ENCODE measurements around the gene PLCL1.
"Not testable (repeated sequence)": the region's sequence is repeated elsewhere in the genome, so short reads cannot be mapped to it uniquely, and the experiment has no call there.

The PLCL1 gene

GRCh38 chr2:198178766-198179165, 374.4 kb downstream of the PLCL1 start:
- no peaks in the 10 kb centered on the region for H3K4me1 ChIP-seq (ENCODE audit: control insufficient read depth in 5 of 5, insufficient read depth in 5 of 5, low read length in 5 of 5)
- H3K27ac ChIP-seq (ENCODE audit: low read depth, low read length) = no peak overlapping the region
- H3K36me3 ChIP-seq (ENCODE audit: control insufficient read depth in 5 of 5, insufficient read depth in 5 of 5, low read length in 5 of 5) = no peaks in the 10 kb centered on the region
- H3K4me3 ChIP-seq (ENCODE audit: low read depth in 1 of 5, low read length in 5 of 5) = no peak overlapping the region
- H3K9ac ChIP-seq (ENCODE audit: low read length in 5 of 5) = no peak overlapping the region
- peaks cover 0 to 8% (median 3%) of the 10 kb centered on the region in 5 donors for H3K9me3 ChIP-seq (ENCODE audit: control insufficient read depth in 5 of 5, low read length in 5 of 5)
- no peaks in the 10 kb centered on the region for H3K27me3 ChIP-seq (ENCODE audit: control insufficient read depth in 5 of 5, insufficient read depth in 4 of 5, low read length in 5 of 5)

- Histone ChIP-seq H3K36me3 (ENCODE audit: control insufficient read depth in 5 of 5, insufficient read depth in 5 of 5, low read length in 5 of 5) (no peaks in the 10 kb centered on the region), H3K9ac (ENCODE audit: low read length in 5 of 5) (no peak overlapping the region), H3K9me3 (ENCODE audit: control insufficient read depth in 5 of 5, low read length in 5 of 5) (peaks cover 0 to 2% (median 0%) of the 10 kb centered on the region in 5 donors), H3K27me3 (ENCODE audit: control insufficient read depth in 5 of 5, insufficient read depth in 4 of 5, low read length in 5 of 5) (no peaks in the 10 kb centered on the region), H3K27ac (ENCODE audit: low read depth, low read length) (no peak overlapping the region), H3K4me1 (ENCODE audit: control insufficient read depth in 5 of 5, insufficient read depth in 5 of 5, low read length in 5 of 5) (no peaks in the 10 kb centered on the region), H3K4me3 (ENCODE audit: low read depth in 1 of 5, low read length in 5 of 5) (no peak overlapping the region)
Observed at GRCh38 chr2:198186257-198186656, 381.9 kb downstream of the PLCL1 start.

GRCh38 chr2:198187841-198188240, 383.4 kb downstream of the PLCL1 start:
- H3K27ac ChIP-seq (ENCODE audit: low read depth, low read length) = no peak overlapping the region
- no peaks in the 10 kb centered on the region for H3K36me3 ChIP-seq (ENCODE audit: control insufficient read depth in 5 of 5, insufficient read depth in 5 of 5, low read length in 5 of 5)
- no peaks in the 10 kb centered on the region for H3K27me3 ChIP-seq (ENCODE audit: control insufficient read depth in 5 of 5, insufficient read depth in 4 of 5, low read length in 5 of 5)
- H3K9ac ChIP-seq (ENCODE audit: low read length in 5 of 5) = no peak overlapping the region
- peaks cover 0 to 4% (median 2%) of the 10 kb centered on the region in 5 donors for H3K4me1 ChIP-seq (ENCODE audit: control insufficient read depth in 5 of 5, insufficient read depth in 5 of 5, low read length in 5 of 5)
- H3K9me3 ChIP-seq (ENCODE audit: control insufficient read depth in 5 of 5, low read length in 5 of 5) = peaks cover 0 to 2% (median 0%) of the 10 kb centered on the region in 5 donors
- no peak overlapping the region for H3K4me3 ChIP-seq (ENCODE audit: low read depth in 1 of 5, low read length in 5 of 5)

GRCh38 chr2:198188982-198189381, 384.6 kb downstream of the PLCL1 start:
- Histone ChIP-seq H3K27me3 (ENCODE audit: control insufficient read depth in 5 of 5, insufficient read depth in 4 of 5, low read length in 5 of 5) (no peaks in the 10 kb centered on the region), H3K9ac (ENCODE audit: low read length in 5 of 5) (no peak overlapping the region), H3K9me3 (ENCODE audit: control insufficient read depth in 5 of 5, low read length in 5 of 5) (peaks cover 0 to 2% (median 0%) of the 10 kb centered on the region in 5 donors), H3K4me3 (ENCODE audit: low read depth in 1 of 5, low read length in 5 of 5) (no peak overlapping the region), H3K27ac (ENCODE audit: low read depth, low read length) (no peak overlapping the region), H3K36me3 (ENCODE audit: control insufficient read depth in 5 of 5, insufficient read depth in 5 of 5, low read length in 5 of 5) (no peaks in the 10 kb centered on the region), H3K4me1 (ENCODE audit: control insufficient read depth in 5 of 5, insufficient read depth in 5 of 5, low read length in 5 of 5) (peaks cover 0 to 4% (median 2%) of the 10 kb centered on the region in 5 donors)

GRCh38 chr2:198191651-198192050, 387.3 kb downstream of the PLCL1 start:
- no peaks in the 10 kb centered on the region for H3K9me3 ChIP-seq (ENCODE audit: control insufficient read depth in 5 of 5, low read length in 5 of 5)
- H3K9ac ChIP-seq (ENCODE audit: low read length in 5 of 5) = no peak overlapping the region
- H3K36me3 ChIP-seq (ENCODE audit: control insufficient read depth in 5 of 5, insufficient read depth in 5 of 5, low read length in 5 of 5) = no peaks in the 10 kb centered on the region
- no peak overlapping the region for H3K27ac ChIP-seq (ENCODE audit: low read depth, low read length)
- H3K4me3 ChIP-seq (ENCODE audit: low read depth in 1 of 5, low read length in 5 of 5) = no peak overlapping the region
- no peaks in the 10 kb centered on the region for H3K27me3 ChIP-seq (ENCODE audit: control insufficient read depth in 5 of 5, insufficient read depth in 4 of 5, low read length in 5 of 5)
- H3K4me1 ChIP-seq (ENCODE audit: control insufficient read depth in 5 of 5, insufficient read depth in 5 of 5, low read length in 5 of 5) = peaks cover 0 to 4% (median 2%) of the 10 kb centered on the region in 5 donors

- H3K9ac ChIP-seq (ENCODE audit: low read length in 5 of 5); H3K27ac ChIP-seq (ENCODE audit: low read depth, low read length): not testable (repeated sequence)
Observed at GRCh38 chr2:198196556-198196955, 392.2 kb downstream of the PLCL1 start.

More at GRCh38 chr2:198196556-198196955, 392.2 kb downstream of the PLCL1 start:
- not testable (repeated sequence) for H3K9me3 ChIP-seq (ENCODE audit: control insufficient read depth in 5 of 5, low read length in 5 of 5); H3K36me3 ChIP-seq (ENCODE audit: control insufficient read depth in 5 of 5, insufficient read depth in 5 of 5, low read length in 5 of 5); H3K27me3 ChIP-seq (ENCODE audit: control insufficient read depth in 5 of 5, insufficient read depth in 4 of 5, low read length in 5 of 5); H3K4me1 ChIP-seq (ENCODE audit: control insufficient read depth in 5 of 5, insufficient read depth in 5 of 5, low read length in 5 of 5); H3K4me3 ChIP-seq (ENCODE audit: low read depth in 1 of 5, low read length in 5 of 5)

Data from subcutaneous abdominal adipose tissue (tissue), 5 donors.